Smooth muscle cell (in vitro differentiated cells): ENCODE results near the gene FLYWCH1. TPM values are rescaled to one million over a fixed set of nuclear protein-coding genes. Genes with fewer than 3 reads are reported as not detected.

Experiments
- polyA plus RNA-seq: library from polyadenylated mRNA; unstranded; fragments of >200 nt; fragmentation: Nextera tagmentation; extraction: Ambion mirVana; gene quantifications from 2 replicates; pipeline ENCODE4 v1.2.1, GENCODE V29; 2016
- small RNA-seq: library from RNA; depleted of rRNA; stranded (forward); fragments of <200 nt; gene quantifications from one replicate; pipeline ENCODE3, GENCODE V24; 2014
- total RNA-seq: library from RNA; depleted of rRNA; stranded (reverse); fragments of >200 nt; gene quantifications from 2 replicates; pipeline ENCODE4 v1.2.3, GENCODE V29; 2014

The FLYWCH1 gene
- total and polyA plus RNA-seq, 2 experiments from 2014 or later, result 13.5 to 26.0 TPM

Small RNA genes lying within 50 kb of the gene (small RNA-seq; reads per million reads assigned to genes)
- gene LINC00514, result 0.08 reads per million

Other genes starting within 250 kb of the FLYWCH1 start
- gene KCTD5, start 229.4 kb upstream of the FLYWCH1 start, total RNA-seq, result 27.0 and 38.2 TPM in 2 replicates
- 35.5 and 36.6 TPM in 2 replicates for gene KCTD5, start 229.4 kb upstream of the FLYWCH1 start, polyA plus RNA-seq
- 0.63 and 2.7 TPM in 2 replicates for gene PRSS27, start 191.7 kb upstream of the FLYWCH1 start, total RNA-seq
- 2.3 and 3.3 TPM in 2 replicates for gene PRSS27, start 191.7 kb upstream of the FLYWCH1 start, polyA plus RNA-seq
- gene SRRM2, start 159.3 kb upstream of the FLYWCH1 start, total RNA-seq, result 83.0 and 125 TPM in 2 replicates
- gene SRRM2, start 159.3 kb upstream of the FLYWCH1 start, polyA plus RNA-seq, result 280 and 434 TPM in 2 replicates
- 529 and 1,090 TPM in 2 replicates for gene ELOB, start 134.7 kb upstream of the FLYWCH1 start, total RNA-seq
- 709 and 739 TPM in 2 replicates for gene ELOB, start 134.7 kb upstream of the FLYWCH1 start, polyA plus RNA-seq
- not detected in 2 replicates for gene PRSS33, start 124.4 kb upstream of the FLYWCH1 start, total RNA-seq
- gene PRSS33, start 124.4 kb upstream of the FLYWCH1 start, polyA plus RNA-seq, result not detected in 2 replicates
- not detected in 2 replicates for gene PRSS41, start 113.5 kb upstream of the FLYWCH1 start, total RNA-seq
- gene PRSS41, start 113.5 kb upstream of the FLYWCH1 start, polyA plus RNA-seq, result not detected in 2 replicates
- gene PRSS21, start 94.7 kb upstream of the FLYWCH1 start, total RNA-seq, result not detected in 2 replicates
- gene PRSS21, start 94.7 kb upstream of the FLYWCH1 start, polyA plus RNA-seq, result not detected in 2 replicates
- not detected in 2 replicates for gene ZG16B, start 81.6 kb upstream of the FLYWCH1 start, total RNA-seq
- not detected in 2 replicates for gene ZG16B, start 81.6 kb upstream of the FLYWCH1 start, polyA plus RNA-seq
- 2.2 TPM in 1 of 2 replicates, not detected in the other for gene PRSS22, start 53.8 kb upstream of the FLYWCH1 start, total RNA-seq
- gene PRSS22, start 53.8 kb upstream of the FLYWCH1 start, polyA plus RNA-seq, result 0.79 and 3.7 TPM in 2 replicates
- gene FLYWCH2, start 28.7 kb upstream of the FLYWCH1 start, total RNA-seq, result 31.7 and 44.6 TPM in 2 replicates
- gene FLYWCH2, start 28.7 kb upstream of the FLYWCH1 start, polyA plus RNA-seq, result 49.3 and 52.7 TPM in 2 replicates
- 0.27 and 1.3 TPM in 2 replicates for gene KREMEN2, start 52.3 kb downstream of the FLYWCH1 start, total RNA-seq
- gene KREMEN2, start 52.3 kb downstream of the FLYWCH1 start, polyA plus RNA-seq, result 2.0 TPM in 2 replicates
- 4.6 and 4.8 TPM in 2 replicates for gene PAQR4, start 57.4 kb downstream of the FLYWCH1 start, total RNA-seq
- gene PAQR4, start 57.4 kb downstream of the FLYWCH1 start, polyA plus RNA-seq, result 7.9 and 9.3 TPM in 2 replicates
- 10.4 and 13.8 TPM in 2 replicates for gene PKMYT1, start 68.5 kb downstream of the FLYWCH1 start, total RNA-seq
- 28.9 and 32.6 TPM in 2 replicates for gene PKMYT1, start 68.5 kb downstream of the FLYWCH1 start, polyA plus RNA-seq
- 1.3 and 1.8 TPM in 2 replicates for gene CLDN9, start 101.0 kb downstream of the FLYWCH1 start, total RNA-seq
- 0.81 and 4.5 TPM in 2 replicates for gene CLDN9, start 101.0 kb downstream of the FLYWCH1 start, polyA plus RNA-seq
- gene CLDN6, start 106.3 kb downstream of the FLYWCH1 start, total RNA-seq, result 97.0 and 113 TPM in 2 replicates
- 55.4 and 365 TPM in 2 replicates for gene CLDN6, start 106.3 kb downstream of the FLYWCH1 start, polyA plus RNA-seq
- 192 and 219 TPM in 2 replicates for gene TNFRSF12A, start 108.4 kb downstream of the FLYWCH1 start, total RNA-seq
- gene TNFRSF12A, start 108.4 kb downstream of the FLYWCH1 start, polyA plus RNA-seq, result 386 and 512 TPM in 2 replicates
- 63.3 and 73.5 TPM in 2 replicates for gene HCFC1R1, start 112.0 kb downstream of the FLYWCH1 start, total RNA-seq
- 337 and 367 TPM in 2 replicates for gene HCFC1R1, start 112.0 kb downstream of the FLYWCH1 start, polyA plus RNA-seq
- gene THOC6, start 112.1 kb downstream of the FLYWCH1 start, total RNA-seq, result 24.1 and 28.9 TPM in 2 replicates
- gene THOC6, start 112.1 kb downstream of the FLYWCH1 start, polyA plus RNA-seq, result 59.4 and 83.9 TPM in 2 replicates
- gene BICDL2, start 125.0 kb downstream of the FLYWCH1 start, total RNA-seq, result 0.49 and 1.5 TPM in 2 replicates
- gene BICDL2, start 125.0 kb downstream of the FLYWCH1 start, polyA plus RNA-seq, result 0.86 and 7.9 TPM in 2 replicates
- 0.36 and 0.90 TPM in 2 replicates for gene MMP25, start 134.6 kb downstream of the FLYWCH1 start, total RNA-seq
- gene MMP25, start 134.6 kb downstream of the FLYWCH1 start, polyA plus RNA-seq, result 1.3 and 3.5 TPM in 2 replicates
- 25.1 and 26.3 TPM in 2 replicates for gene IL32, start 153.7 kb downstream of the FLYWCH1 start, total RNA-seq
- 27.7 and 35.0 TPM in 2 replicates for gene IL32, start 153.7 kb downstream of the FLYWCH1 start, polyA plus RNA-seq
- not detected in 2 replicates for gene ZSCAN10, start 187.4 kb downstream of the FLYWCH1 start, total RNA-seq
- gene ZSCAN10, start 187.4 kb downstream of the FLYWCH1 start, polyA plus RNA-seq, result 0.30 TPM in 1 of 2 replicates, not detected in the other
- gene ZNF205, start 200.7 kb downstream of the FLYWCH1 start, total RNA-seq, result 7.2 and 7.9 TPM in 2 replicates
- 11.9 and 12.8 TPM in 2 replicates for gene ZNF205, start 200.7 kb downstream of the FLYWCH1 start, polyA plus RNA-seq
- gene ZNF213, start 223.1 kb downstream of the FLYWCH1 start, total RNA-seq, result 4.4 and 9.2 TPM in 2 replicates
- gene ZNF213, start 223.1 kb downstream of the FLYWCH1 start, polyA plus RNA-seq, result 8.3 and 9.6 TPM in 2 replicates